ENCODE data around the gene SAPCD2. TPM values are rescaled to one million over a fixed set of nuclear protein-coding genes. Genes with fewer than 3 reads are reported as not detected.
"Not testable (repeated sequence)": the region's sequence is repeated elsewhere in the genome, so short reads cannot be mapped to it uniquely, and the experiment has no call there.

SAPCD2 gene
- total RNA-seq, 2 donors from 2014 or later, result 10.3 to 16.8 TPM

GRCh38 chr9:137071282-137071681 lies 925 bp upstream of the SAPCD2 start:
- DNase-seq (no peak), ATAC-seq (no peak)
- intact Hi-C loops (cut with DNase I, micrococcal nuclease), result no loop called here

GRCh38 chr9:137070906-137071275 lies 534 bp upstream of the SAPCD2 start:
- intact Hi-C loops (cut with DNase I, micrococcal nuclease), result no loop called here
- ATAC-seq (peak; percentile 6), DNase-seq (no peak)

GRCh38 chr9:137069508-137070091 lies 757 bp downstream of the SAPCD2 start:
- peak; percentile 18 for ATAC-seq
- DNase-seq, result peak; percentile 27 to 30
- intact Hi-C loops (cut with DNase I, micrococcal nuclease), result no loop called here

GRCh38 chr9:137068539-137069507 lies 1.5 kb downstream of the SAPCD2 start:
- DNase-seq, result no peak
- intact Hi-C loops (cut with DNase I, micrococcal nuclease), result no loop called here
- no peak for ATAC-seq

GRCh38 chr9:137067860-137068538 lies 2.4 kb downstream of the SAPCD2 start:
- peak; percentile 61 for ATAC-seq

GRCh38 chr9:137066096-137066861 lies 4.1 kb downstream of the SAPCD2 start:
- DNase-seq (no peak), ATAC-seq (no peak)
- intact Hi-C loops (cut with DNase I, micrococcal nuclease), result no loop called here

More at GRCh38 chr9:137067860-137068538, 2.4 kb downstream of the SAPCD2 start:
- DNase-seq, result peak; percentile 80 to 85
- intact Hi-C loops (cut with DNase I, micrococcal nuclease), result no loop called here

- intact Hi-C loops (cut with DNase I, micrococcal nuclease), result no loop called here
- ATAC-seq (no peak), DNase-seq (no peak)
Measured at GRCh38 chr9:137065336-137065967, 4.9 kb downstream of the SAPCD2 start.

- ATAC-seq, result no peak
- intact Hi-C loops (cut with DNase I, micrococcal nuclease), result no loop called here
- DNase-seq, result no peak
Measured at GRCh38 chr9:137064880-137065164, 5.5 kb downstream of the SAPCD2 start.

GRCh38 chr9:137064027-137064879 lies 6.1 kb downstream of the SAPCD2 start:
- intact Hi-C loops (cut with DNase I, micrococcal nuclease), result no loop called here
- DNase-seq (peak in 1 of 2 donors; percentile 79), ATAC-seq (peak; percentile 68)

GRCh38 chr9:137063311-137064026 lies 6.9 kb downstream of the SAPCD2 start:
- DNase-seq (no peak), ATAC-seq (no peak)
- intact Hi-C loops (cut with DNase I, micrococcal nuclease), result no loop called here

- ATAC-seq; DNase-seq; intact Hi-C loops (cut with DNase I, micrococcal nuclease): not testable (repeated sequence)
Measured at GRCh38 chr9:137062798-137063197, 7.6 kb downstream of the SAPCD2 start.

- ATAC-seq, result no peak
- intact Hi-C loops (cut with DNase I, micrococcal nuclease), result no loop called here
Measured at GRCh38 chr9:137062384-137062783, 8.0 kb downstream of the SAPCD2 start.

GRCh38 chr9:137058521-137059234 lies 11.7 kb downstream of the SAPCD2 start:
- ATAC-seq (no peak), DNase-seq (no peak)
- intact Hi-C loops (cut with DNase I, micrococcal nuclease), result no loop called here

More at GRCh38 chr9:137062384-137062783, 8.0 kb downstream of the SAPCD2 start:
- no peak for DNase-seq

- no peak for ATAC-seq
- intact Hi-C loops (cut with DNase I, micrococcal nuclease), result no loop called here
- DNase-seq, result no peak
Measured at GRCh38 chr9:137057545-137057944, 12.8 kb downstream of the SAPCD2 start.

GRCh38 chr9:137056739-137057415 lies 13.5 kb downstream of the SAPCD2 start:
- DNase-seq (peak in 1 of 2 donors; percentile 51), ATAC-seq (peak; percentile 25)
- intact Hi-C loops (cut with DNase I, micrococcal nuclease), result no loop called here

Measured in left colon (tissue), 2 donors.